Lung (tissue), 12 donors: ENCODE data around the gene DOCK11. TPM values are rescaled to one million over a fixed set of nuclear protein-coding genes. Genes with fewer than 3 reads are reported as not detected.

ENCODE experiments used
- ATAC-seq: fragments of 200-7000 bp; cut with Tn5 transposase; one replicate; pipeline ENCODE4 v1.9.1; 2020; ENCODE audit warnings: moderate number of reproducible peaks; ENCODE audit not compliant: insufficient read depth, low FRiP score
- DNase-seq, 3 donors: peaks; one replicate each; pipeline ENCODE4 v3.0.0-alpha.2; 2013 to 2017
- H3K27ac ChIP-seq, 2 donors: one replicate each; pipeline ENCODE4 v1.5.1; 2013; ENCODE audit warnings: mild to moderate bottlenecking in 2 of 2, moderate library complexity in 2 of 2, control low read depth in 1 of 2, inconsistent platforms in 1 of 2, low read depth in 1 of 2, low read length in 1 of 2
- H3K27me3 ChIP-seq, 3 donors: one replicate each; pipeline ENCODE4 v1.5.1; 2013; ENCODE audit warnings: low read length in 2 of 3; ENCODE audit not compliant: control insufficient read depth in 3 of 3, insufficient read depth in 3 of 3
- H3K36me3 ChIP-seq, 4 donors: one replicate each; pipeline ENCODE4 v1.5.1; 2013; ENCODE audit warnings: low read length in 4 of 4, mild to moderate bottlenecking in 1 of 4, moderate library complexity in 1 of 4; ENCODE audit not compliant: control insufficient read depth in 4 of 4, insufficient read depth in 4 of 4
- H3K4me1 ChIP-seq, 5 donors: one replicate each; pipeline ENCODE4 v1.5.1; 2013; ENCODE audit warnings: low read length in 5 of 5, mild to moderate bottlenecking in 2 of 5, moderate library complexity in 1 of 5; ENCODE audit not compliant: control insufficient read depth in 5 of 5, insufficient read depth in 5 of 5
- H3K4me3 ChIP-seq: one replicate; pipeline ENCODE4 v1.5.1; 2013; ENCODE audit warnings: mild to moderate bottlenecking, control low read depth, moderate library complexity
- H3K9ac ChIP-seq, 2 donors: one replicate each; pipeline ENCODE4 v1.5.1; 2013; ENCODE audit warnings: low read length in 2 of 2, control low read depth in 1 of 2; ENCODE audit not compliant: insufficient read depth in 1 of 2
- H3K9me3 ChIP-seq, 4 donors: one replicate each; pipeline ENCODE4 v1.5.1; 2013; ENCODE audit warnings: low read length in 3 of 4, mild to moderate bottlenecking in 1 of 4, moderate library complexity in 1 of 4; ENCODE audit not compliant: control insufficient read depth in 4 of 4, insufficient read depth in 3 of 4
- WGBS, 2 donors: extraction: QIAGEN DNeasy Blood & Tissue Kit; methylation state at CpG; one replicate each; pipeline ENCODE4 v1.1.7; 2013; 5-methylcytosine and 5-hydroxymethylcytosine counted together
- polyA plus RNA-seq, 2 donors: library from polyadenylated mRNA; stranded (reverse); fragments of 200-250 nt; gene quantifications; one replicate each; pipeline ENCODE4 v1.2.1, GENCODE V29; 2013
- total RNA-seq, 2 donors: library from RNA; depleted of rRNA in 1 of 2; stranded (reverse); fragments of >200 nt in 1 of 2; gene quantifications; one replicate each; pipeline ENCODE4 v1.2.1, GENCODE V29; 2014 to 2021
- TF ChIP-seq, protein P1 (sequence below): IDR thresholded peaks from 2 replicates; pipeline ENCODE4 v1.5.1; 2012; ENCODE audit warnings: mild to moderate bottlenecking; ENCODE audit errors: control extremely low read depth, extremely low read depth
- donor health status: control.
- donor health status: control.
- donor health status: Bipolar disorder and iron deficiency.
- donor health status: healthy.
- donor health status: DM: yes; HTN: yes; CAD: no.

The DOCK11 gene
- total and polyA plus RNA-seq, 4 donors, result 16.0 to 32.0 (median 23.6) TPM

DNA sequence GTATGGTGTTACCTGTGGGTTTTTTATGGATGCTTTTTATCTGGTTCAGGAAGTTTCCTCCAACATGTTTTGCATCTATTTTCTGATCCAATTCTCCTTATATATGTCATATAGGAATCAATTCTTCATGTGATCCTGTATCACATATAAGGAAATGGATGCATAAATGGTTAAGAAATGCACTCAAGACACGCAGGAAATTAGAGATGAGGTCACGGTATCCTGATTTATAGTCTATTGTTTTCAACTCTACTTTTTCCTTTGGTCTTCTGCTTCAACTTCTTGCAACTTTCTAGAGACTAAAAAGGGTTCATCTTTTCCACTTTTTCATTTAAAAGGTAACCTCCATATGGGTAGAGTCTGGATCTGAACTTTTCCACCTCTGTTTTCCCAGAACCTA, 198.2 kb downstream of the DOCK11 start:
- Histone ChIP-seq H3K27me3 (no peaks in the 10 kb centered on the region), H3K36me3 (no peaks in the 10 kb centered on the region), H3K9ac (no peak overlapping the region), H3K4me3 (no peak overlapping the region), H3K4me1 (no peaks in the 10 kb centered on the region), H3K27ac (no peak overlapping the region), H3K9me3 (no peaks in the 10 kb centered on the region)
- TF ChIP-seq, protein P1, sequence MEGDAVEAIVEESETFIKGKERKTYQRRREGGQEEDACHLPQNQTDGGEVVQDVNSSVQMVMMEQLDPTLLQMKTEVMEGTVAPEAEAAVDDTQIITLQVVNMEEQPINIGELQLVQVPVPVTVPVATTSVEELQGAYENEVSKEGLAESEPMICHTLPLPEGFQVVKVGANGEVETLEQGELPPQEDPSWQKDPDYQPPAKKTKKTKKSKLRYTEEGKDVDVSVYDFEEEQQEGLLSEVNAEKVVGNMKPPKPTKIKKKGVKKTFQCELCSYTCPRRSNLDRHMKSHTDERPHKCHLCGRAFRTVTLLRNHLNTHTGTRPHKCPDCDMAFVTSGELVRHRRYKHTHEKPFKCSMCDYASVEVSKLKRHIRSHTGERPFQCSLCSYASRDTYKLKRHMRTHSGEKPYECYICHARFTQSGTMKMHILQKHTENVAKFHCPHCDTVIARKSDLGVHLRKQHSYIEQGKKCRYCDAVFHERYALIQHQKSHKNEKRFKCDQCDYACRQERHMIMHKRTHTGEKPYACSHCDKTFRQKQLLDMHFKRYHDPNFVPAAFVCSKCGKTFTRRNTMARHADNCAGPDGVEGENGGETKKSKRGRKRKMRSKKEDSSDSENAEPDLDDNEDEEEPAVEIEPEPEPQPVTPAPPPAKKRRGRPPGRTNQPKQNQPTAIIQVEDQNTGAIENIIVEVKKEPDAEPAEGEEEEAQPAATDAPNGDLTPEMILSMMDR, result no peak
- ATAC-seq, result no peak
- no peak for DNase-seq
- WGBS, 2 donors, result 37 to 45% methylated on average over 2 of the region's 2 CpGs

DNA sequence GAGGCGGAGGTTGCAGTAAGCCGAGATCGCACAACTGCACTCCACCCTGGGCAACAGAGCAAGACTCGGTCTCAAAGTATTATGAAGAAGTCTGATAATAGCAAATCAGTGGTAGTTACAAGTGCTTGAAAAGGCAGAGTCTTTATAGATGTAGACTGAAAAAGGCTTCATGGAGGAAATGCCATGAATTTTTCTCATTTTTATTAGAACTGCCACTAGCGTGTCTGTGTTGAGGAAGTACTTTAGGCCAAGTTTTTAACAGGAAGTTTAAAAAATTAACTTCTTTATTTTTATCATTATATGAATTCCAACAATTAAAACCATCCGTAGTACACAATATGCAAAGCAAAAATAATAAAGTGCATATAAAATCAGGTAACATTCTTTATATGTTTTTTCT, 199.0 kb downstream of the DOCK11 start:
- H3K27ac ChIP-seq, result no peak overlapping the region
- TF ChIP-seq, protein P1, result no peak
- DNase-seq (no peak), ATAC-seq (no peak)
- no peak overlapping the region for H3K4me3 ChIP-seq
- H3K9ac ChIP-seq, result no peak overlapping the region
- no peaks in the 10 kb centered on the region for H3K36me3 ChIP-seq
- H3K9me3 ChIP-seq, result no peaks in the 10 kb centered on the region
- H3K27me3 ChIP-seq, result no peaks in the 10 kb centered on the region
- WGBS, 2 donors, result 54 to 58% methylated on average over 6 of the region's 6 CpGs
- H3K4me1 ChIP-seq, result no peaks in the 10 kb centered on the region

DNA sequence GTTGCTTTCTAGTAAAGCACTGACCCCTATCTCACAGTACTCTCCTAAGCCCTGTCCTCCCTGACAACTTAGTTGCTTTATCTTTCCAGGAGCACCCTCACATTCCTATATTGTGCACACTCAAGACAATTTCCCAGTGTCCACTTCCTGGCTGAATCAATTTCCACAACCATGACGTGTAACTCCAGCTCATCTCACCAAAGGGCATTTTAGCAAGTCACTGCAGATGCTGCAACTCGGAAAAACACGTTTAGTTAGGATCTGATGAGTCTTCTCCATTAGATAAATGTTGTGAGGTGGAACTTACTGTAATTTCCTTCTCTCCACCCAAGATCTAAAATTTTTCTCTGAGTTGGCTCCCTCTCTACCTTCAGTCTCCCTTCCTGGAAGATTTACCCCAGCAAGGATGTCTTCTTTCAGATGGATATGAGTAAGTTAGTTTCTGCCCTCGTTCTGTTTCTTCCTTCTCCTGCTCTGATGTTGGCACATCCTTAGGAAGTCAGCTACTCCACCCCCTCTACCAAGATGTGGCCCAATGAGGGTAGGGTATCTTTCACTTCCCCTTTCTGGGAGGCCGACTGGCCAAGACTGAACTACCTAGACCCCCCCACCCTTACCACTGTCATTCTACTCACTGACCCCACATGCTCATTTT, 203.0 kb downstream of the DOCK11 start:
- ATAC-seq, result no peak

More for the DNA sequence above, 203.0 kb downstream of the DOCK11 start:
- no peaks in the 10 kb centered on the region for H3K4me1 ChIP-seq
- H3K27me3 ChIP-seq, result no peaks in the 10 kb centered on the region
- no peak for DNase-seq
- H3K9me3 ChIP-seq, result no peaks in the 10 kb centered on the region
- TF ChIP-seq, protein P1, result no peak
- 29 to 54% methylated on average over 5 of the region's 5 CpGs for WGBS, 2 donors
- H3K27ac ChIP-seq, result no peak overlapping the region
- H3K4me3 ChIP-seq, result no peak overlapping the region
- H3K36me3 ChIP-seq, result no peaks in the 10 kb centered on the region
- H3K9ac ChIP-seq, result no peak overlapping the region
